IMR-90 (cell line): ENCODE results near the gene FBXW4. TPM values are rescaled to one million over a fixed set of nuclear protein-coding genes. Genes with fewer than 3 reads are reported as not detected.

Experiments
- ATAC-seq: fragments of 200-7000 bp; cut with Tn5 transposase; 2 replicates; pipeline ENCODE4 v1.9.1; 2020; ENCODE audit warnings: low read depth, mild to moderate bottlenecking, moderate library complexity
- BruUV-seq: library from RNA; stranded (reverse); fragments of 400-500 nt; replicated peaks from 2 replicates; lab custom pipeline; 2021; lab: Mats Ljungman, UMichigan
- CTCF ChIA-PET: fragments of 300-600 bp; formaldehyde crosslinking; extraction: SDS; loops from one replicate; lab custom pipeline; 2021; ENCODE audit warnings: antibody characterized with exemption; lab: Yijun Ruan, JAX
- POLR2A ChIA-PET: fragments of 300-600 bp; sonication (Branson Sonifier 250); formaldehyde crosslinking; loops from one replicate; lab custom pipeline; 2022; ENCODE audit warnings: antibody characterized with exemption; ENCODE audit not compliant: unreplicated experiment; lab: Charles Lee
- DNase-seq: peaks from one replicate; pipeline ENCODE4 v3.0.0; 2013
- H2AFZ ChIP-seq: replicated peaks from 2 replicates; pipeline ENCODE3; 2013; ENCODE audit warnings: low read length, mild to moderate bottlenecking; ENCODE audit not compliant: poor library complexity
- H2AK5ac ChIP-seq: 2 replicates; pipeline ENCODE4 v1.6.1; 2013; ENCODE audit warnings: low read depth, low read length, inconsistent platforms
- H2AK9ac ChIP-seq: replicated peaks from 2 replicates; pipeline ENCODE3; 2013; ENCODE audit warnings: mild to moderate bottlenecking, low read depth, low read length, moderate library complexity; ENCODE audit not compliant: poor library complexity
- H2BK120ac ChIP-seq: 2 replicates; pipeline ENCODE4 v1.6.1; 2013; ENCODE audit warnings: low read depth, low read length, inconsistent platforms
- H2BK15ac ChIP-seq: 3 replicates; pipeline ENCODE4 v1.6.1; 2013; ENCODE audit warnings: low read depth, low read length, inconsistent platforms
- H2BK20ac ChIP-seq: 2 replicates; pipeline ENCODE4 v1.6.1; 2013; ENCODE audit warnings: low read depth, mild to moderate bottlenecking, inconsistent platforms, low read length, moderate library complexity
- H2BK5ac ChIP-seq: 2 replicates; pipeline ENCODE4 v1.6.1; 2013; ENCODE audit warnings: mild to moderate bottlenecking, low read depth, low read length, inconsistent platforms; ENCODE audit not compliant: poor library complexity, severe bottlenecking
- H3K14ac ChIP-seq: replicated peaks from 2 replicates; pipeline ENCODE4 v1.6.1; 2013; ENCODE audit warnings: low read depth, low read length, inconsistent platforms
- H3K18ac ChIP-seq: 2 replicates; pipeline ENCODE4 v1.6.1; 2013; ENCODE audit warnings: low read depth, low read length, control low read depth
- H3K23ac ChIP-seq: 2 replicates; pipeline ENCODE4 v1.6.1; 2013; ENCODE audit warnings: low read depth, low read length, inconsistent platforms
- H3K27ac ChIP-seq: 2 replicates; pipeline ENCODE4 v1.5.1; 2013; ENCODE audit warnings: mild to moderate bottlenecking, control low read depth, low read length; ENCODE audit not compliant: insufficient read depth
- H3K27me3 ChIP-seq: 2 replicates; pipeline ENCODE4 v1.6.1; 2013; ENCODE audit warnings: low read length; ENCODE audit not compliant: control insufficient read depth, insufficient read depth
- H3K36me3 ChIP-seq: 2 replicates; pipeline ENCODE4 v1.6.1; 2013; ENCODE audit warnings: low read length, mixed read lengths; ENCODE audit not compliant: control insufficient read depth, insufficient read depth
- H3K4ac ChIP-seq: 2 replicates; pipeline ENCODE4 v1.6.1; 2013; ENCODE audit warnings: low read depth, low read length, inconsistent platforms
- H3K4me1 ChIP-seq: 2 replicates; pipeline ENCODE4 v1.6.1; 2013; ENCODE audit warnings: low read length, mixed read lengths; ENCODE audit not compliant: control insufficient read depth, insufficient read depth
- H3K4me2 ChIP-seq: 2 replicates; pipeline ENCODE4 v1.6.1; 2013; ENCODE audit warnings: low read depth, mild to moderate bottlenecking, control low read depth, low read length, moderate library complexity
- H3K4me3 ChIP-seq: 2 replicates; pipeline ENCODE4 v1.5.1; 2013; ENCODE audit warnings: low read depth, mild to moderate bottlenecking, control low read depth, low read length, moderate library complexity; ENCODE audit not compliant: insufficient read depth
- H3K56ac ChIP-seq: 2 replicates; pipeline ENCODE4 v1.6.1; 2013; ENCODE audit warnings: low read length, inconsistent platforms; ENCODE audit not compliant: insufficient read depth; ENCODE audit errors: extremely low read depth
- H3K79me1 ChIP-seq, 2 experiments: 2 replicates each; pipeline ENCODE4 v1.6.1; 2013; ENCODE audit warnings: low read length in 2 of 2, inconsistent platforms in 1 of 2, low read depth in 1 of 2
- H3K9ac ChIP-seq: 2 replicates; pipeline ENCODE4 v1.6.1; 2013; ENCODE audit warnings: low read depth, low read length, control low read depth
- H3K9me1 ChIP-seq: 2 replicates; pipeline ENCODE4 v1.6.1; 2013; ENCODE audit warnings: low read length, inconsistent platforms; ENCODE audit not compliant: insufficient read depth
- H3K9me3 ChIP-seq: 2 replicates; pipeline ENCODE4 v1.6.1; 2013; ENCODE audit warnings: low read length; ENCODE audit not compliant: control insufficient read depth, insufficient read depth
- H4K20me1 ChIP-seq: 2 replicates; pipeline ENCODE4 v1.6.1; 2013; ENCODE audit warnings: low read length, inconsistent platforms; ENCODE audit not compliant: insufficient read depth
- H4K5ac ChIP-seq: 2 replicates; pipeline ENCODE4 v1.6.1; 2013; ENCODE audit warnings: mild to moderate bottlenecking, low read depth, low read length, control low read depth
- H4K8ac ChIP-seq, 2 experiments: 2 replicates each; pipeline ENCODE4 v1.6.1; 2013; ENCODE audit warnings: low read depth in 2 of 2, low read length in 2 of 2, control low read depth in 1 of 2, inconsistent platforms in 1 of 2
- H4K91ac ChIP-seq: 2 replicates; pipeline ENCODE4 v1.6.1; 2013; ENCODE audit warnings: low read depth, low read length, inconsistent platforms; ENCODE audit not compliant: insufficient read depth
- CHD1 ChIP-seq: IDR thresholded peaks from 2 replicates; pipeline ENCODE4 v1.6.1; 2012; ENCODE audit warnings: low read depth, low read length, improper control_type of control experiment
- CTCF ChIP-seq: conservative IDR thresholded peaks from 2 replicates; pipeline ENCODE4 v1.5.1; 2012; ENCODE audit warnings: mild to moderate bottlenecking, low read depth, low read length, improper control_type of control experiment
- FOS ChIP-seq: fragments of 150-350 bp; IDR thresholded peaks from 2 replicates; pipeline ENCODE4 v1.6.1; 2016; ENCODE audit warnings: low read depth, low read length
- POLR2A ChIP-seq: IDR thresholded peaks from 2 replicates; pipeline ENCODE4 v1.6.1; 2012; ENCODE audit warnings: mild to moderate bottlenecking, low read depth, low read length
- RAD21 ChIP-seq: IDR thresholded peaks from 2 replicates; pipeline ENCODE4 v1.6.1; 2012; ENCODE audit warnings: low read length, improper control_type of control experiment
- RFX5 ChIP-seq: IDR thresholded peaks from 2 replicates; pipeline ENCODE4 v1.8.0; 2012; ENCODE audit warnings: low read depth, mild to moderate bottlenecking, low read length, moderate library complexity
- WGBS, 2 experiments: methylation state at CpG; one replicate each; pipeline versions ENCODE4 v1.1.5 to v1.1.7; 2013; ENCODE audit warnings: missing lambda C conversion rate in 2 of 2; ENCODE audit not compliant: insufficient read length in 1 of 2; ENCODE audit errors: extremely low coverage in 2 of 2; 5-methylcytosine and 5-hydroxymethylcytosine counted together
- dilution Hi-C: fragments of 300-500 bp; cut with HindIII; formaldehyde crosslinking; loops from one replicate; pipeline ENCODE4 v1.14.3; 2018; ENCODE audit warnings: low sequenced_read_pairs; ENCODE audit not compliant: unreplicated experiment
- in situ Hi-C: fragments of 300-500 bp; cut with MboI; formaldehyde crosslinking; loops from 3 replicates; pipeline ENCODE4 v1.14.3; 2019; ENCODE audit warnings: low sequenced_read_pairs, inconsistent platforms, mixed read lengths
- intact Hi-C: fragments of 100-400 bp; cut with micrococcal nuclease; formaldehyde crosslinking; loops from 2 replicates; pipeline ENCODE4 v1.10.0; 2022
- polyA plus RNA-seq, 3 experiments: library from polyadenylated mRNA; depleted of rRNA; stranded (reverse); fragments of >200 nt; gene quantifications; 2 replicates each; pipeline ENCODE4 v1.2.3, GENCODE V29; 2012; ENCODE audit warnings: low replicate concordance in 1 of 3
- total RNA-seq: library from RNA; depleted of rRNA; stranded (reverse); fragments of >200 nt; gene quantifications from 2 replicates; pipeline ENCODE4 v1.2.3, GENCODE V29; 2012
- TF ChIP-seq, protein P1 (sequence below): fragments of 150-350 bp; IDR thresholded peaks from 2 replicates; pipeline ENCODE4 v1.6.1; 2017; ENCODE audit warnings: mild to moderate bottlenecking, antibody characterized with exemption, low read length, low read depth

FBXW4 gene
- total and polyA plus RNA-seq, 2 of the 4 experiments (the other 2 are of a cell fraction) = 19.3 to 26.7 TPM

DNA sequence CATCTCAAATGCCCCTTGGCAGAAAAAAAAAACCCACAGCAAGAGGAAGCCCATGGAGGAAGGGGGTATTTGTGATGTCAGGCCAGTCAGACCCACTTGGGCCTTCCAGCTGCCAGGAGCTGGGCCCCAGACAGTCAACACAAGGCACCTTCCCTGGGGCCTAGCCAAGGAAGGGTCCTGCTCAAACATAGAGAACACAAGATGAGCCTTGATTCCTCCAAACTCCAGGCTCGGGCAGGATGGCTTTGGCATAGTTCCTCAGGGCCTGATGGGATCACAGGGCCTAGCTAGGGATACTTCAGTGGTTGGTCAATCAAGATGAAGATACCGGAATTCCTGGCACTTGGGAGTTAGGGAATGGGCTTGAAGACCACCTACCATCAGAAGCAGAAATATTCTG lies 76.1 kb downstream of the FBXW4 start:
- Histone ChIP-seq H2AK5ac (no peak overlapping the region), H3K18ac (no peak overlapping the region), H3K23ac (no peak overlapping the region), H2BK15ac (no peak overlapping the region), H2AK9ac (no peak overlapping the region), H3K79me1 (no peaks in the 10 kb centered on the region), H3K27ac (no peak overlapping the region), H3K4me1 (no peaks in the 10 kb centered on the region), H3K4ac (no peak overlapping the region), H3K9me3 (no peaks in the 10 kb centered on the region), H2AFZ (no peak overlapping the region), H3K14ac (no peak overlapping the region), H4K91ac (no peak overlapping the region), H4K20me1 (no peaks in the 10 kb centered on the region), H3K27me3 (no peaks in the 10 kb centered on the region), H3K9me1 (peaks cover 2% of the 10 kb centered on the region; the same call in 1 of the 2 replicates), H3K4me3 (no peak overlapping the region), H3K9ac (no peak overlapping the region), H3K56ac (no peak overlapping the region), H3K36me3 (peaks cover 9% of the 10 kb centered on the region), H2BK120ac (no peak overlapping the region), H2BK5ac (no peak overlapping the region), H2BK20ac (no peak overlapping the region), H4K5ac (no peak overlapping the region), H3K4me2 (no peak overlapping the region), H4K8ac (no peak overlapping the region)
- no TSS peak for BruUV-seq
- WGBS, 2 experiments = no CpG with 5 or more reads among the region's 2 CpGs
- ChIA-PET POLR2A (no interaction called here), CTCF (no interaction called here)
- no peak for ATAC-seq
- in situ Hi-C loops = no loop called here
- TF ChIP-seq POLR2A (no peak), RFX5 (no peak), FOS (no peak), RAD21 (no peak), CHD1 (no peak), CTCF (no peak)
- TF ChIP-seq, protein P1, sequence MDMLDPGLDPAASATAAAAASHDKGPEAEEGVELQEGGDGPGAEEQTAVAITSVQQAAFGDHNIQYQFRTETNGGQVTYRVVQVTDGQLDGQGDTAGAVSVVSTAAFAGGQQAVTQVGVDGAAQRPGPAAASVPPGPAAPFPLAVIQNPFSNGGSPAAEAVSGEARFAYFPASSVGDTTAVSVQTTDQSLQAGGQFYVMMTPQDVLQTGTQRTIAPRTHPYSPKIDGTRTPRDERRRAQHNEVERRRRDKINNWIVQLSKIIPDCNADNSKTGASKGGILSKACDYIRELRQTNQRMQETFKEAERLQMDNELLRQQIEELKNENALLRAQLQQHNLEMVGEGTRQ = no peak
- intact Hi-C loops = no loop called here
- no peak for DNase-seq
- dilution Hi-C loops = no loop called here
